HCT116 (cell line): ENCODE data around the gene UMODL1. TPM values are rescaled to one million over a fixed set of nuclear protein-coding genes. Genes with fewer than 3 reads are reported as not detected.

Experiments used
- ATAC-seq: fragments of 200-7000 bp; cut with Tn5 transposase; 2 replicates; pipeline ENCODE4 v1.9.1; 2020; ENCODE audit warnings: mild to moderate bottlenecking, moderate library complexity
- BruUV-seq: library from RNA; stranded (reverse); fragments of 400-500 nt; replicated peaks from 2 replicates; lab custom pipeline; 2021; lab: Mats Ljungman, UMichigan
- CTCF ChIA-PET: fragments of 300-600 bp; sonication (Branson Sonifier 250); formaldehyde crosslinking; loops from one replicate; lab custom pipeline; 2021; ENCODE audit warnings: antibody characterized with exemption; lab: Charles Lee
- POLR2A ChIA-PET: fragments of 300-600, 350-600 bp; sonication (Branson Sonifier 250); formaldehyde crosslinking; loops from one replicate; lab custom pipeline; 2021; ENCODE audit warnings: antibody characterized with exemption; lab: Charles Lee
- RAD21 ChIA-PET, 2 experiments: fragments of 300-600 bp; sonication (Branson Sonifier 250); formaldehyde crosslinking; loops; one replicate each; lab custom pipeline; 2023; ENCODE audit warnings: low total read pairs in 2 of 2; ENCODE audit not compliant: uncharacterized antibody in 2 of 2, unreplicated experiment in 2 of 2, low non-redundant PET in 1 of 2; lab: Charles Lee
- DNase-seq: peaks from one replicate; pipeline ENCODE4 v3.0.0-alpha.2; 2010; ENCODE audit warnings: low read depth, low spot score
- H2AFZ ChIP-seq: fragments of 200-600 bp; shearing (Covaris generic), sonication (generic); 2 replicates; pipeline ENCODE4 v1.6.1; 2017; ENCODE audit warnings: low read depth, mixed run types, mixed read lengths, antibody characterized with exemption, low read length; ENCODE audit not compliant: poor library complexity, severe bottlenecking
- H3K27ac ChIP-seq: 2 replicates; pipeline ENCODE4 v1.5.1; 2012; ENCODE audit warnings: low read depth, low read length
- H3K27me3 ChIP-seq: fragments of 200-600 bp; sonication (generic); 2 replicates; pipeline ENCODE4 v1.6.1; 2016; ENCODE audit warnings: mixed run types, low read length, mixed read lengths; ENCODE audit not compliant: insufficient read depth
- H3K36me3 ChIP-seq, 2 experiments: fragments of 200-500 bp in 1 of 2; fragments of 200-600 bp in 1 of 2; sonication (Bioruptor generic) in 1 of 2; sonication (generic) in 1 of 2; 2 replicates each; pipeline versions ENCODE4 v1.5.1 to v1.6.1; 2014 to 2016; ENCODE audit warnings: low read length in 2 of 2, inconsistent platforms in 1 of 2, mixed read lengths in 1 of 2, mixed run types in 1 of 2; ENCODE audit not compliant: insufficient read depth in 2 of 2, control insufficient read depth in 1 of 2
- H3K4me1 ChIP-seq, 2 experiments: fragments of 200-600 bp in 1 of 2; sonication (generic) in 1 of 2; 2 replicates each; pipeline versions ENCODE4 v1.5.1 to v1.6.1; 2012 to 2017; ENCODE audit warnings: low read length in 2 of 2, inconsistent platforms in 1 of 2, mild to moderate bottlenecking in 1 of 2, mixed read lengths in 1 of 2, mixed run types in 1 of 2, moderate library complexity in 1 of 2; ENCODE audit not compliant: insufficient read depth in 2 of 2, control insufficient read depth in 1 of 2
- H3K4me2 ChIP-seq: fragments of 200-600 bp; sonication (generic); 2 replicates; pipeline ENCODE4 v1.6.1; 2017; ENCODE audit warnings: mixed run types, low read length, mixed read lengths
- H3K4me3 ChIP-seq, 2 experiments: fragments of 200-600 bp in 1 of 2; sonication (generic) in 1 of 2; replicated peaks in 1 of 2; 2 replicates each; pipeline ENCODE4 v1.5.1; 2011 to 2016; ENCODE audit warnings: low read length in 2 of 2, control low read depth in 1 of 2, low read depth in 1 of 2, mild to moderate bottlenecking in 1 of 2, mixed read lengths in 1 of 2, mixed run types in 1 of 2
- H3K79me2 ChIP-seq: fragments of 200-600 bp; sonication (generic); 2 replicates; pipeline ENCODE4 v1.6.1; 2017; ENCODE audit warnings: mild to moderate bottlenecking, mixed run types, low read length, moderate library complexity, mixed read lengths; ENCODE audit not compliant: insufficient read depth
- H3K9ac ChIP-seq: fragments of 200-600 bp; sonication (generic); 2 replicates; pipeline ENCODE4 v1.6.1; 2016; ENCODE audit warnings: low read length, mixed read lengths
- H3K9me2 ChIP-seq: fragments of 200-600 bp; sonication (generic), shearing (Covaris generic); 2 replicates; pipeline ENCODE4 v1.6.1; 2017; ENCODE audit warnings: mixed run types, mild to moderate bottlenecking, moderate library complexity; ENCODE audit not compliant: insufficient read depth
- H3K9me3 ChIP-seq, 2 experiments: fragments of 200-500 bp in 1 of 2; fragments of 200-600 bp in 1 of 2; sonication (Bioruptor generic) in 1 of 2; sonication (generic) in 1 of 2; 2 replicates each; pipeline ENCODE4 v1.6.1; 2014 to 2017; ENCODE audit warnings: low read length in 2 of 2, mixed read lengths in 2 of 2, inconsistent platforms in 1 of 2, low read depth in 1 of 2, mild to moderate bottlenecking in 1 of 2, mixed run types in 1 of 2, moderate library complexity in 1 of 2; ENCODE audit not compliant: control insufficient read depth in 1 of 2, insufficient read depth in 1 of 2
- H4K20me1 ChIP-seq: fragments of 200-600 bp; sonication (generic), shearing (Covaris generic); 2 replicates; pipeline ENCODE4 v1.6.1; 2017; ENCODE audit warnings: mixed run types, mild to moderate bottlenecking, moderate library complexity; ENCODE audit not compliant: insufficient read depth
- EZH2phosphoT487 ChIP-seq: fragments of 200-600 bp; IDR thresholded peaks from 2 replicates; pipeline ENCODE4 v1.6.1; 2018; ENCODE audit warnings: antibody characterized with exemption, borderline replicate concordance
- POLR2AphosphoS5 ChIP-seq: IDR thresholded peaks from 2 replicates; pipeline ENCODE4 v1.6.1; 2011; ENCODE audit warnings: mild to moderate bottlenecking, low read depth, low read length, moderate library complexity
- ZFX ChIP-seq: fragments of 450-650 bp; IDR thresholded peaks from 2 replicates; pipeline ENCODE4 v1.6.1; 2017
- intact Hi-C: fragments of 100-400 bp; cut with micrococcal nuclease; formaldehyde crosslinking; loops from 2 replicates; pipeline ENCODE4 v1.10.0; 2022
- total RNA-seq: library from RNA; stranded (reverse); gene quantifications from one replicate; pipeline ENCODE4 v1.2.1, GENCODE V29; 2021; ENCODE audit not compliant: unreplicated experiment

UMODL1 gene
- total RNA-seq, 1 experiment from 2014 or later, result not detected

- TF ChIP-seq POLR2AphosphoS5, result no peak
Measured at GRCh38 chr21:42061195-42061985, 9.7 kb upstream of the UMODL1 start (continued).

DNA sequence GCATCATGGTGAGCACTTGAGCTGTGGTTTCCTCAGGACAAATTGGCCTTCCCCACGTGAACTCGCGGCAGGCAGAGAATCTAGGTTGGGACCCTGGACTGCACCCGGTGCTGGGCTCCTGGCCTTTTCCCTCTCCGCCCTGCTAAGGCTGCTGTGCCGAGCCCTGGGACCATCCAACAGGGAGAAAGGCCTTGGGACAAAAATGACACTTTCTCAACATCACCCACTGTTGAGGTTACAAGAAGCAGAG, 9.2 kb upstream of the UMODL1 start:
- DNase-seq (no peak), ATAC-seq (no peak)
- Histone ChIP-seq H3K36me3 (no peaks in the 10 kb centered on the region), H3K27me3 (no peaks in the 10 kb centered on the region), H4K20me1 (no peaks in the 10 kb centered on the region), H3K9me2 (no peaks in the 10 kb centered on the region), H3K4me2 (no peak overlapping the region), H3K9me3 (no peaks in the 10 kb centered on the region), H3K79me2 (no peaks in the 10 kb centered on the region), H2AFZ (no peak overlapping the region), H3K27ac (no peak overlapping the region), H3K9ac (no peak overlapping the region), H3K4me3 (no peak overlapping the region), H3K4me1 (peaks cover 0 to 8% of the 10 kb centered on the region in 2 experiments; a peak in 3 of 4 replicates)
- no peak for TF ChIP-seq ZFX
- ChIA-PET CTCF (no interaction called here), POLR2A (no interaction called here), RAD21 (no interaction called here)
- BruUV-seq, result no TSS peak
- intact Hi-C loops, result no loop called here

DNA sequence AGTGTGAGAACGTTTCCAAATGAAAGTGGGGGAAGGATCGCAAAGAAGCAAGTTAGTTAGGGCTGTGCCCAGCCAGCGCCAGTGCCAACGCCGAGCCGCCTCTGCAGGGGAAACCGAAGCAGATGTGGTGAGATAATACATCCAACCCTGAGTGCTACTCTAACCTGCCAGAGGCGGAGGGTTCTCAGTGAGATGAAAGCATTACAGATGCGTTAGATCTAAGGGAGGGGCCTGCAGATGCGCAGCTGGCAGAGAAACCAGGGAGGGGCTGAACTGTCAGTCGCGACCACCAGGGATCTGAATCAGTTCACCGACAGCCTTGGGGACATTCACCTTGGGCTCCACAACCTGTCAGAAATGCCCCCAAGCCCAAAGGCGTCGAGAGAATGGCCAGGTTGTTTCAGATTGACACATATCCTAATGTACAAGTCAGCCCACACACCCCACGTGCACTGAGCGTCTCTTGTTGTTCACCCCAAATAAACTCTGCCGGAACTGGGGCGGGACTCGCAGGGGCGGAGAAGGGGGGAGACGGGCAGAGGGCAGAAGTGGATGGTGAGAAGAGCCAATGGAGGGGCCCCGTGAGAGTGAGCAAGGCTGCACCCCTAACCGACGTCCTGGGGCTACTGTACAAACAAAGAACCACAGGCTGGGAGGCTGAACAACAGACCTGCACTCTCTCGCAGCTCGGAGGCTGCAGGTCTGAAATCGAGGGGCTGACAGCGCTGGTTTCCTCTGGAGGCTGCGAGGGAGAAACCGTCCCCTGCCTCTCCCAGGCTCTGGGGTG, 8.7 kb upstream of the UMODL1 start:
- Histone ChIP-seq H2AFZ (no peak overlapping the region), H3K27me3 (no peaks in the 10 kb centered on the region), H3K9me2 (no peaks in the 10 kb centered on the region), H3K36me3 (no peaks in the 10 kb centered on the region), H3K27ac (no peak overlapping the region), H3K9ac (no peak overlapping the region), H3K9me3 (no peaks in the 10 kb centered on the region), H4K20me1 (no peaks in the 10 kb centered on the region), H3K4me2 (no peak overlapping the region), H3K4me1 (peaks cover 0 to 8% of the 10 kb centered on the region in 2 experiments; a peak in 2 of 4 replicates), H3K79me2 (no peaks in the 10 kb centered on the region), H3K4me3 (no peak overlapping the region)
- CTCF ChIA-PET, result no interaction called here
- ATAC-seq (no peak), DNase-seq (no peak)
- TF ChIP-seq EZH2phosphoT487, result no peak
- POLR2A ChIA-PET, result no interaction called here
- RAD21 ChIA-PET, result no interaction called here
- intact Hi-C loops, result no loop called here
- no TSS peak for BruUV-seq
